PC-3 (cell line): ENCODE measurements around the gene SYDE2.

Experiments used
- CTCF ChIP-seq: fragments of 300-600 bp; sonication (generic); conservative IDR thresholded peaks from 2 replicates; pipeline ENCODE4 v1.5.1; 2017; ENCODE audit warnings: antibody characterized with exemption, low read depth, mild to moderate bottlenecking, low read length
- EZH2 ChIP-seq: fragments of 300-600 bp; sonication (generic); IDR thresholded peaks from one replicate; pipeline ENCODE4 v1.6.1; 2017; ENCODE audit warnings: antibody characterized with exemption, mild to moderate bottlenecking, low read length; ENCODE audit not compliant: unreplicated experiment

GRCh38 chr1:85230305-85230977 lies 29.6 kb upstream of the SYDE2 start:
- TF ChIP-seq CTCF = peak; percentile 42
- no peak for TF ChIP-seq EZH2
